IMR-90 (cell line): ENCODE measurements around the gene ADARB2. TPM values are rescaled to one million over a fixed set of nuclear protein-coding genes. Genes with fewer than 3 reads are reported as not detected.

Source experiments
- ATAC-seq: fragments of 200-7000 bp; cut with Tn5 transposase; 2 replicates; pipeline ENCODE4 v1.9.1; 2020; ENCODE audit warnings: low read depth, mild to moderate bottlenecking, moderate library complexity
- BruUV-seq: library from RNA; stranded (reverse); fragments of 400-500 nt; replicated peaks from 2 replicates; lab custom pipeline; 2021; lab: Mats Ljungman, UMichigan
- CTCF ChIA-PET: fragments of 300-600 bp; formaldehyde crosslinking; extraction: SDS; loops from one replicate; lab custom pipeline; 2021; ENCODE audit warnings: antibody characterized with exemption; lab: Yijun Ruan, JAX
- POLR2A ChIA-PET: fragments of 300-600 bp; sonication (Branson Sonifier 250); formaldehyde crosslinking; loops from one replicate; lab custom pipeline; 2022; ENCODE audit warnings: antibody characterized with exemption; ENCODE audit not compliant: unreplicated experiment; lab: Charles Lee
- DNase-seq: peaks from one replicate; pipeline ENCODE4 v3.0.0; 2013
- H2AFZ ChIP-seq: replicated peaks from 2 replicates; pipeline ENCODE3; 2013; ENCODE audit warnings: low read length, mild to moderate bottlenecking; ENCODE audit not compliant: poor library complexity
- H2AK5ac ChIP-seq: 2 replicates; pipeline ENCODE4 v1.6.1; 2013; ENCODE audit warnings: low read depth, low read length, inconsistent platforms
- H2AK9ac ChIP-seq: replicated peaks from 2 replicates; pipeline ENCODE3; 2013; ENCODE audit warnings: mild to moderate bottlenecking, low read depth, low read length, moderate library complexity; ENCODE audit not compliant: poor library complexity
- H2BK120ac ChIP-seq: 2 replicates; pipeline ENCODE4 v1.6.1; 2013; ENCODE audit warnings: low read depth, low read length, inconsistent platforms
- H2BK15ac ChIP-seq: 3 replicates; pipeline ENCODE4 v1.6.1; 2013; ENCODE audit warnings: low read depth, low read length, inconsistent platforms
- H2BK20ac ChIP-seq: 2 replicates; pipeline ENCODE4 v1.6.1; 2013; ENCODE audit warnings: low read depth, mild to moderate bottlenecking, inconsistent platforms, low read length, moderate library complexity
- H2BK5ac ChIP-seq: 2 replicates; pipeline ENCODE4 v1.6.1; 2013; ENCODE audit warnings: mild to moderate bottlenecking, low read depth, low read length, inconsistent platforms; ENCODE audit not compliant: poor library complexity, severe bottlenecking
- H3K14ac ChIP-seq: replicated peaks from 2 replicates; pipeline ENCODE4 v1.6.1; 2013; ENCODE audit warnings: low read depth, low read length, inconsistent platforms
- H3K18ac ChIP-seq: 2 replicates; pipeline ENCODE4 v1.6.1; 2013; ENCODE audit warnings: low read depth, low read length, control low read depth
- H3K23ac ChIP-seq: 2 replicates; pipeline ENCODE4 v1.6.1; 2013; ENCODE audit warnings: low read depth, low read length, inconsistent platforms
- H3K27ac ChIP-seq: 2 replicates; pipeline ENCODE4 v1.5.1; 2013; ENCODE audit warnings: mild to moderate bottlenecking, control low read depth, low read length; ENCODE audit not compliant: insufficient read depth
- H3K27me3 ChIP-seq: 2 replicates; pipeline ENCODE4 v1.6.1; 2013; ENCODE audit warnings: low read length; ENCODE audit not compliant: control insufficient read depth, insufficient read depth
- H3K36me3 ChIP-seq: 2 replicates; pipeline ENCODE4 v1.6.1; 2013; ENCODE audit warnings: low read length, mixed read lengths; ENCODE audit not compliant: control insufficient read depth, insufficient read depth
- H3K4ac ChIP-seq: 2 replicates; pipeline ENCODE4 v1.6.1; 2013; ENCODE audit warnings: low read depth, low read length, inconsistent platforms
- H3K4me1 ChIP-seq: 2 replicates; pipeline ENCODE4 v1.6.1; 2013; ENCODE audit warnings: low read length, mixed read lengths; ENCODE audit not compliant: control insufficient read depth, insufficient read depth
- H3K4me2 ChIP-seq: 2 replicates; pipeline ENCODE4 v1.6.1; 2013; ENCODE audit warnings: low read depth, mild to moderate bottlenecking, control low read depth, low read length, moderate library complexity
- H3K4me3 ChIP-seq: 2 replicates; pipeline ENCODE4 v1.5.1; 2013; ENCODE audit warnings: low read depth, mild to moderate bottlenecking, control low read depth, low read length, moderate library complexity; ENCODE audit not compliant: insufficient read depth
- H3K56ac ChIP-seq: 2 replicates; pipeline ENCODE4 v1.6.1; 2013; ENCODE audit warnings: low read length, inconsistent platforms; ENCODE audit not compliant: insufficient read depth; ENCODE audit errors: extremely low read depth
- H3K79me1 ChIP-seq, 2 experiments: 2 replicates each; pipeline ENCODE4 v1.6.1; 2013; ENCODE audit warnings: low read length in 2 of 2, inconsistent platforms in 1 of 2, low read depth in 1 of 2
- H3K9ac ChIP-seq: 2 replicates; pipeline ENCODE4 v1.6.1; 2013; ENCODE audit warnings: low read depth, low read length, control low read depth
- H3K9me1 ChIP-seq: 2 replicates; pipeline ENCODE4 v1.6.1; 2013; ENCODE audit warnings: low read length, inconsistent platforms; ENCODE audit not compliant: insufficient read depth
- H3K9me3 ChIP-seq: 2 replicates; pipeline ENCODE4 v1.6.1; 2013; ENCODE audit warnings: low read length; ENCODE audit not compliant: control insufficient read depth, insufficient read depth
- H4K20me1 ChIP-seq: 2 replicates; pipeline ENCODE4 v1.6.1; 2013; ENCODE audit warnings: low read length, inconsistent platforms; ENCODE audit not compliant: insufficient read depth
- H4K5ac ChIP-seq: 2 replicates; pipeline ENCODE4 v1.6.1; 2013; ENCODE audit warnings: mild to moderate bottlenecking, low read depth, low read length, control low read depth
- H4K8ac ChIP-seq, 2 experiments: 2 replicates each; pipeline ENCODE4 v1.6.1; 2013; ENCODE audit warnings: low read depth in 2 of 2, low read length in 2 of 2, control low read depth in 1 of 2, inconsistent platforms in 1 of 2
- H4K91ac ChIP-seq: 2 replicates; pipeline ENCODE4 v1.6.1; 2013; ENCODE audit warnings: low read depth, low read length, inconsistent platforms; ENCODE audit not compliant: insufficient read depth
- BHLHE40 ChIP-seq: fragments of 150-350 bp; IDR thresholded peaks from 2 replicates; pipeline ENCODE4 v1.6.1; 2016; ENCODE audit warnings: mild to moderate bottlenecking, low read depth, low read length
- CEBPB ChIP-seq: IDR thresholded peaks from 2 replicates; pipeline ENCODE4 v1.6.1; 2012; ENCODE audit warnings: low read depth, low read length, improper control_type of control experiment
- CHD1 ChIP-seq: IDR thresholded peaks from 2 replicates; pipeline ENCODE4 v1.6.1; 2012; ENCODE audit warnings: low read depth, low read length, improper control_type of control experiment
- FOS ChIP-seq: fragments of 150-350 bp; IDR thresholded peaks from 2 replicates; pipeline ENCODE4 v1.6.1; 2016; ENCODE audit warnings: low read depth, low read length
- MAFK ChIP-seq: IDR thresholded peaks from 2 replicates; pipeline ENCODE4 v1.6.1; 2012; ENCODE audit warnings: low read depth, low read length, improper control_type of control experiment
- MAZ ChIP-seq: IDR thresholded peaks from 2 replicates; pipeline ENCODE4 v1.6.1; 2012; ENCODE audit warnings: low read depth, mild to moderate bottlenecking, low read length, improper control_type of control experiment, moderate library complexity, borderline replicate concordance
- MXI1 ChIP-seq: IDR thresholded peaks from 2 replicates; pipeline ENCODE4 v1.6.1; 2012; ENCODE audit warnings: low read depth, mild to moderate bottlenecking, low read length, moderate library complexity, borderline replicate concordance
- NFE2L2 ChIP-seq: fragments of 150-350 bp; IDR thresholded peaks from 2 replicates; pipeline ENCODE4 v1.6.1; 2016; ENCODE audit warnings: low read depth, mild to moderate bottlenecking, low read length
- POLR2A ChIP-seq: IDR thresholded peaks from 2 replicates; pipeline ENCODE4 v1.6.1; 2012; ENCODE audit warnings: mild to moderate bottlenecking, low read depth, low read length
- RAD21 ChIP-seq: IDR thresholded peaks from 2 replicates; pipeline ENCODE4 v1.6.1; 2012; ENCODE audit warnings: low read length, improper control_type of control experiment
- RCOR1 ChIP-seq: IDR thresholded peaks from 2 replicates; pipeline ENCODE4 v1.6.1; 2012; ENCODE audit warnings: mild to moderate bottlenecking, low read length, improper control_type of control experiment; ENCODE audit not compliant: insufficient replicate concordance
- RFX5 ChIP-seq: IDR thresholded peaks from 2 replicates; pipeline ENCODE4 v1.8.0; 2012; ENCODE audit warnings: low read depth, mild to moderate bottlenecking, low read length, moderate library complexity
- SMC3 ChIP-seq: fragments of 150-350 bp; IDR thresholded peaks from 2 replicates; pipeline ENCODE4 v1.6.1; 2016; ENCODE audit warnings: low read depth, mild to moderate bottlenecking, antibody characterized with exemption, low read length, moderate library complexity
- WGBS, 2 experiments: methylation state at CpG; one replicate each; pipeline versions ENCODE4 v1.1.5 to v1.1.7; 2013; ENCODE audit warnings: missing lambda C conversion rate in 2 of 2; ENCODE audit not compliant: insufficient read length in 1 of 2; ENCODE audit errors: extremely low coverage in 2 of 2; 5-methylcytosine and 5-hydroxymethylcytosine counted together
- dilution Hi-C: fragments of 300-500 bp; cut with HindIII; formaldehyde crosslinking; loops from one replicate; pipeline ENCODE4 v1.14.3; 2018; ENCODE audit warnings: low sequenced_read_pairs; ENCODE audit not compliant: unreplicated experiment
- in situ Hi-C: fragments of 300-500 bp; cut with MboI; formaldehyde crosslinking; loops from 3 replicates; pipeline ENCODE4 v1.14.3; 2019; ENCODE audit warnings: low sequenced_read_pairs, inconsistent platforms, mixed read lengths
- intact Hi-C: fragments of 100-400 bp; cut with micrococcal nuclease; formaldehyde crosslinking; loops from 2 replicates; pipeline ENCODE4 v1.10.0; 2022
- polyA plus RNA-seq, 3 experiments: library from polyadenylated mRNA; depleted of rRNA; stranded (reverse); fragments of >200 nt; gene quantifications; 2 replicates each; pipeline ENCODE4 v1.2.3, GENCODE V29; 2012; ENCODE audit warnings: low replicate concordance in 1 of 3
- total RNA-seq: library from RNA; depleted of rRNA; stranded (reverse); fragments of >200 nt; gene quantifications from 2 replicates; pipeline ENCODE4 v1.2.3, GENCODE V29; 2012
- TF ChIP-seq, protein P1 (sequence below): fragments of 150-350 bp; IDR thresholded peaks from 2 replicates; pipeline ENCODE4 v1.6.1; 2016; ENCODE audit warnings: low read depth, mild to moderate bottlenecking, low read length, moderate library complexity, borderline replicate concordance
- TF ChIP-seq, protein P2 (sequence below): fragments of 150-350 bp; IDR thresholded peaks from 2 replicates; pipeline ENCODE4 v1.6.1; 2017; ENCODE audit warnings: mild to moderate bottlenecking, antibody characterized with exemption, low read length, low read depth
- TF ChIP-seq, protein P3 (sequence below): conservative IDR thresholded peaks from 2 replicates; pipeline ENCODE4 v1.5.1; 2012; ENCODE audit warnings: mild to moderate bottlenecking, low read depth, low read length, improper control_type of control experiment

Gene ADARB2
- total and polyA plus RNA-seq, 2 of the 4 experiments (the other 2 are of a cell fraction) = not detected

DNA sequence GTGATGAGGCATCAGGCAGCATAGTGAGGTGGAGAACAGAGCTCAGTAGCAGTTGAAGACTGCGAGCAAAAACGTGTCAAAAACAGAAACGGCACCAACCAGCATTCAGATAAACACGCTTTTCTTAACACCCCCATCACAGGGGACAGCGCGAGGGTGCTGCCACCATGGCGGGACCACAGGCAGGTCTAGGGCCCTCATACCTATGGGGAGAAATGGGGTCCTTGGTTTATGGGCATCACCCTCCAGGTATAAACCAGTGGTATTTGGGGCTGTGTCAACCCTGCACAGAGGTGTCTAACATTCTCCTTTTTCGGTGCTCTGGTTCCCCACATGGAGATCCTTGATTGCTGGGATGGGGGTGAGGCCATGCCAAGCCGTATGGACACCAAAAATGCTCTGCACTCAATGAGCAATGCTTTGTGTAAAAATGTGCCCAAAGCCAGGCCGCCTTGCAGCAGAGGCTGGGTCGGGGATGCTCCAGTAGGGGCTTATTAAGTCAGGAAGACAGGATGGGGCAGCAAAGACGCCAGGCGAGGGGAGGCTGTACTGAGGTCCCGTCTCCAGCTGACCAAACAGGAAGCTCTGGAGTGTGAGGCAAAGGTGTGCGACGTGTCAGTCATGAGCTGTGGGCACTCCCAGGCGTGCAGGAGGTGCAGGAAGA, 489.6 kb downstream of the ADARB2 start:
- no peak overlapping the region for H2BK5ac ChIP-seq
- no peak overlapping the region for H3K9ac ChIP-seq
- H3K23ac ChIP-seq = no peak overlapping the region
- H3K27ac ChIP-seq = no peak overlapping the region
- DNase-seq = no peak
- no peak for ATAC-seq
- no peak overlapping the region for H2BK120ac ChIP-seq
- in situ Hi-C loops (no loop called here), dilution Hi-C loops (no loop called here), intact Hi-C loops (no loop called here)
- H2BK15ac ChIP-seq = no peak overlapping the region
- ChIA-PET CTCF (no interaction called here), POLR2A (no interaction called here)
- 39% methylated on average over 7 of the region's 17 CpGs; no CpG with 5 or more reads in 1 of the 2 experiments for WGBS, 2 experiments
- no peaks in the 10 kb centered on the region for H3K4me1 ChIP-seq
- H3K79me1 ChIP-seq = no peaks in the 10 kb centered on the region
- H3K56ac ChIP-seq = no peak overlapping the region
- H3K36me3 ChIP-seq = no peaks in the 10 kb centered on the region
- no peak overlapping the region for H4K91ac ChIP-seq
- no peak overlapping the region for H4K8ac ChIP-seq
- H4K20me1 ChIP-seq = no peaks in the 10 kb centered on the region
- TF ChIP-seq MAFK = no peak
- no peak for TF ChIP-seq RCOR1
- no peak for TF ChIP-seq MXI1
- TF ChIP-seq, protein P1, sequence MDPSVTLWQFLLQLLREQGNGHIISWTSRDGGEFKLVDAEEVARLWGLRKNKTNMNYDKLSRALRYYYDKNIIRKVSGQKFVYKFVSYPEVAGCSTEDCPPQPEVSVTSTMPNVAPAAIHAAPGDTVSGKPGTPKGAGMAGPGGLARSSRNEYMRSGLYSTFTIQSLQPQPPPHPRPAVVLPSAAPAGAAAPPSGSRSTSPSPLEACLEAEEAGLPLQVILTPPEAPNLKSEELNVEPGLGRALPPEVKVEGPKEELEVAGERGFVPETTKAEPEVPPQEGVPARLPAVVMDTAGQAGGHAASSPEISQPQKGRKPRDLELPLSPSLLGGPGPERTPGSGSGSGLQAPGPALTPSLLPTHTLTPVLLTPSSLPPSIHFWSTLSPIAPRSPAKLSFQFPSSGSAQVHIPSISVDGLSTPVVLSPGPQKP = no peak
- no peak for TF ChIP-seq FOS
- TF ChIP-seq RAD21 = no peak
- TF ChIP-seq MAZ = no peak
- no peak for TF ChIP-seq NFE2L2
- TF ChIP-seq, protein P2, sequence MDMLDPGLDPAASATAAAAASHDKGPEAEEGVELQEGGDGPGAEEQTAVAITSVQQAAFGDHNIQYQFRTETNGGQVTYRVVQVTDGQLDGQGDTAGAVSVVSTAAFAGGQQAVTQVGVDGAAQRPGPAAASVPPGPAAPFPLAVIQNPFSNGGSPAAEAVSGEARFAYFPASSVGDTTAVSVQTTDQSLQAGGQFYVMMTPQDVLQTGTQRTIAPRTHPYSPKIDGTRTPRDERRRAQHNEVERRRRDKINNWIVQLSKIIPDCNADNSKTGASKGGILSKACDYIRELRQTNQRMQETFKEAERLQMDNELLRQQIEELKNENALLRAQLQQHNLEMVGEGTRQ = no peak
- no peak for TF ChIP-seq POLR2A
- TF ChIP-seq SMC3 = no peak
- TF ChIP-seq CEBPB = no peak
- no peak for TF ChIP-seq RFX5
- TF ChIP-seq, protein P3, sequence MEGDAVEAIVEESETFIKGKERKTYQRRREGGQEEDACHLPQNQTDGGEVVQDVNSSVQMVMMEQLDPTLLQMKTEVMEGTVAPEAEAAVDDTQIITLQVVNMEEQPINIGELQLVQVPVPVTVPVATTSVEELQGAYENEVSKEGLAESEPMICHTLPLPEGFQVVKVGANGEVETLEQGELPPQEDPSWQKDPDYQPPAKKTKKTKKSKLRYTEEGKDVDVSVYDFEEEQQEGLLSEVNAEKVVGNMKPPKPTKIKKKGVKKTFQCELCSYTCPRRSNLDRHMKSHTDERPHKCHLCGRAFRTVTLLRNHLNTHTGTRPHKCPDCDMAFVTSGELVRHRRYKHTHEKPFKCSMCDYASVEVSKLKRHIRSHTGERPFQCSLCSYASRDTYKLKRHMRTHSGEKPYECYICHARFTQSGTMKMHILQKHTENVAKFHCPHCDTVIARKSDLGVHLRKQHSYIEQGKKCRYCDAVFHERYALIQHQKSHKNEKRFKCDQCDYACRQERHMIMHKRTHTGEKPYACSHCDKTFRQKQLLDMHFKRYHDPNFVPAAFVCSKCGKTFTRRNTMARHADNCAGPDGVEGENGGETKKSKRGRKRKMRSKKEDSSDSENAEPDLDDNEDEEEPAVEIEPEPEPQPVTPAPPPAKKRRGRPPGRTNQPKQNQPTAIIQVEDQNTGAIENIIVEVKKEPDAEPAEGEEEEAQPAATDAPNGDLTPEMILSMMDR = no peak
- TF ChIP-seq CHD1 = no peak
- no peak for TF ChIP-seq BHLHE40
- H2AFZ ChIP-seq = no peak overlapping the region
- no peak overlapping the region for H2BK20ac ChIP-seq
- H3K4me2 ChIP-seq = no peak overlapping the region
- no peak overlapping the region for H3K4me3 ChIP-seq
- H3K14ac ChIP-seq = no peak overlapping the region
- no peaks in the 10 kb centered on the region for H3K27me3 ChIP-seq
- H3K4ac ChIP-seq = no peak overlapping the region
- H2AK5ac ChIP-seq = no peak overlapping the region
- BruUV-seq = no TSS peak
- H3K9me3 ChIP-seq = peaks cover 20% of the 10 kb centered on the region
- no peaks in the 10 kb centered on the region for H3K9me1 ChIP-seq
- H4K5ac ChIP-seq = no peak overlapping the region
- H2AK9ac ChIP-seq = no peak overlapping the region
- no peak overlapping the region for H3K18ac ChIP-seq
